ENCODE measurements around the gene ZMYM4.
"Not testable (repeated sequence)": the region's sequence is repeated elsewhere in the genome, so short reads cannot be mapped to it uniquely, and the experiment has no call there.

Gene ZMYM4

GRCh38 chr1:35268282-35269200, at the start of gene ZMYM4:
TSS of gene ZMYM4 (plus strand) at chr1:35268709. CDS start at chr1:35269047, 338 bp downstream.
- peak; percentile 79 to 87 for DNase-seq (ENCODE audit: low read depth in 2 of 2)

GRCh38 chr1:35220976-35221375, 47.5 kb upstream of the ZMYM4 start:
- DNase-seq (ENCODE audit: low read depth in 2 of 2): peak in 1 of 2 donors; percentile 2

DNA sequence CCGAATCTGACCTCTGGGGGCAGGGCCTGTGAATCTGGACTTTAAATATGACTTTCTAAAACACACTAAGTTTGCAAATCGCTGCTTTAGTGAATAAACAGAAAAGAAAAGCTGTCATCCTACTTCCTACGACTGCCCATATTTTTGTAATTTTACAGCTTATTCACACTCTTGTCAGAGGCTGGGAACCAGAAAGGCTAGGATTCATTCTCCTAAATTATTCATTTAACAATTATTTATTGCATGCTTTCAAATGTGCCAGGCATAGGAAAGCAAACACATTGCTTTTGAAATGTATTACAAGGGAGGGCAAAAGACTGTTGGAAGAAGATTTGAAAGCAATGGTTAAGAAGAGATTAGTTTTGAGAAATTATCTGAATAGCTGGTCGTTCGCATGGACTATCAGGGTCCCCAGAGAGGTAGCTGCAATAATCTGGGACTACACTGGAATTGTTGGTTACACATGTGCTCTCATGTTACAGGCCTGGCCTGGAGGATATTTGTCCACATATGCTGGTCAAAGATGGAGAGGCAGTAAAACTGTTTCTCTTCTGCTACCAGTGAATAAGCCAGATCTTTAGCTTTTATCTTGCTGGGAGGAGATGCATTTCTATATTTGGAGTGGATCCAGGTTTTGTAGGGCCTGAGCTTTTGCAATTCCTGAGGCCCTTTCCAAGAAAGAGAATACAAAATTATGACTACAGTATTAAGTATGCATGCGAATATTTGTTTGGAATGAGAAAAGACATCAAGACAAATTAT, 46.0 kb upstream of the ZMYM4 start:
- DNase-seq (ENCODE audit: low read depth in 2 of 2): no peak

- DNase-seq (ENCODE audit: low read depth in 2 of 2): no peak
These were observed 45.4 kb upstream of the ZMYM4 start for GRCh38 chr1:35223084-35223630.

DNA sequence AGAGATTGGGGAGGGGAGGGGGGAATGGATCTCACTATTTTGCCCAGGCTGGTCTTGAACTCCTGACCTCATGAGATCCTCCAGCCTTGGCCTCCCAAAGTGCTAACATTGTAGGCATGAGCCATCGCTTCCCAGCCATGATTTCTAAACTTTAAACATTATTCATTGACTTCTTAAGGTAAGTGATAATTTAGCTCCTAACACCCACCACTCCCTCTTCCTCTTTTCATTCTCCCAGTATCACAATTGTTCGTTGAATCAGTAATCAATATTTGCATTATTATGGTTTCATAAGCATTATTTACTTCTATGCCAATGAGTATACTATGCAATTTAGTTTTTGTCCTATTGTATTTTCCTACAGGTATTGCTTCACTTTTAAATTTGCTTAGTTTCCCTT, 42.0 kb upstream of the ZMYM4 start:
- DNase-seq (ENCODE audit: low read depth in 2 of 2): no peak

DNA sequence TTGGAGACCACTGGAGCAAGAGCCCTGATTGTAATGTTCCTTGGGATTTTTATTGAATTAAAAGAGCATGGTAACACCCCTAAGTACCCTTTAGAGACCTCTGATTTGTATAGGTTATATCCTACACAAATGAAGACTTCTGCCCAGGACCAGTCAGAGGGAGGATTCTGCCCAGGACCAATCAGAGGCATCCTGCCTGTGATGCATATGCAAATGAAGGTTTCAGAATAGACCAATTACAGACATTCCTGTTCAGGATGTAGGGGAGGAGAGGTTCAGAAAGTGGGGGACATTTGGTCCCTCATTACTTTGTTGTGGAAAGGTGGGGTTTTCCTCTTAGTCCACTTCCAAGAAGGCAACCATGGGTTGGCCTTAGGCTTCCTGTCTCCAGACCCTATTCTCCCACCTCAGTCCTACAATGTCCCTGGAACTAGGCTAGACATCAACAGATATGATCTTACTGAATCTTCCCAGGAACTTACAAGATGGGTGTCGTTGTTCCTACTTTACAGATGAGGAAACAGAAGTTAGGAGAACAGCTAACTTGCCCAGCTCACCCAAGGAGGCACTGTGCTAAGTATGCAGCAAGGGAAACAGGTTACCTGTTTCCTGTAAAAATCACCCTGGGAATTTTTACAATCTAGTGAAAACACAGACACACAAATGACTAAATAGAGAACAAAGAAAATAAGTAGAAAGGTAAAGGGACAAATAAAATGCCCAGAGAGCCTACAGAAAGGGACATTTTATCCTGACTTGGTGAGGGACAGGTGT, 38.7 kb upstream of the ZMYM4 start:
- no peak for DNase-seq (ENCODE audit: low read depth in 2 of 2)

DNA sequence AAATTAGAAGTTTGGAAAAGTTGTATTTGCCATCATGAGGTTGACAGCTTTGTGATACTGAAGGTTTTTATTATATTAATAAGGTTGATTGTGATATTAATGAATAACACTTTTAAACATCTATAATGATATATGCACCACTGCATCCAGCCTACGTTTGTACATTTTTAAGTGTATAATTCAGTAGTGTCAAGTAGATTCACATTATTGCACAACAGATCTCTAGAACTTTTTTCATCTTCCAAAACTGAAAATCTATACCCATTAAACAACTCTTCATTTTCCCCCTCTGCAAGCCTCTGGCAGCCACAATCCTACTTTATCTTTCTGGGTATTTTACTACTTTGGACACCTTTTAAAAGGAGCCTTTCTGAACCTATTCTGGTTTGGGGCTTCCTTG, 37.2 kb upstream of the ZMYM4 start:
- no peak for DNase-seq (ENCODE audit: low read depth in 2 of 2)

GRCh38 chr1:35236772-35237171, 31.7 kb upstream of the ZMYM4 start:
- not testable (repeated sequence) for DNase-seq (ENCODE audit: low read depth in 2 of 2)

GRCh38 chr1:35243691-35244090, 24.8 kb upstream of the ZMYM4 start:
- DNase-seq (ENCODE audit: low read depth in 2 of 2): no peak

- DNase-seq (ENCODE audit: low read depth in 2 of 2): no peak
These were observed 21.3 kb upstream of the ZMYM4 start for GRCh38 chr1:35247256-35247655.

- DNase-seq (ENCODE audit: low read depth in 2 of 2): no peak
These were observed 14.6 kb upstream of the ZMYM4 start for GRCh38 chr1:35253941-35254340.

- DNase-seq (ENCODE audit: low read depth in 2 of 2): no peak
These were observed 13.2 kb upstream of the ZMYM4 start for GRCh38 chr1:35255276-35255675.

- no peak for DNase-seq (ENCODE audit: low read depth in 2 of 2)
These were observed 8.9 kb upstream of the ZMYM4 start for GRCh38 chr1:35259561-35259960.

- no peak for DNase-seq (ENCODE audit: low read depth in 2 of 2)
These were observed 6.9 kb upstream of the ZMYM4 start for GRCh38 chr1:35261412-35262120.

- no peak for DNase-seq (ENCODE audit: low read depth in 2 of 2)
These were observed 4.5 kb upstream of the ZMYM4 start for GRCh38 chr1:35264035-35264434.

DNA sequence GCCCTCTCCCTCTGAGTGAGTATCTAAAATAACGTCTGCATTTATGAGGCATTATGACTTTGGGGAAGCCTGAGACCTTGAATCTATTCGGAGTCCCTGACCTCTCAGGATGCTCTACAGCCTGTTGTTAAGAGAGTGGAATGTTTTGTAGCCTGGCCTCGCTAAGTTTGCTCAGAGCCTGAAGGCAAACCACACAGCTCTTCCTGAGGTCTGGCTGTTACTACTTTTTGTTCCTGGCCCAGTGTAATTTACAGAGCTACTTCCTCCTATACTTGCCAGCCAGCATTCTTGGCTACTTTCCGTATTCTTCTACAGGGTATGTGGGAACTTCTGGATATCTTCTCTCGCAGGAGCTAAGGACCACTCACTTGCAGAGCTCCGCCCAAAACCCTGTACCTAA, 3.6 kb upstream of the ZMYM4 start:
- no peak for DNase-seq (ENCODE audit: low read depth in 2 of 2)

DNA sequence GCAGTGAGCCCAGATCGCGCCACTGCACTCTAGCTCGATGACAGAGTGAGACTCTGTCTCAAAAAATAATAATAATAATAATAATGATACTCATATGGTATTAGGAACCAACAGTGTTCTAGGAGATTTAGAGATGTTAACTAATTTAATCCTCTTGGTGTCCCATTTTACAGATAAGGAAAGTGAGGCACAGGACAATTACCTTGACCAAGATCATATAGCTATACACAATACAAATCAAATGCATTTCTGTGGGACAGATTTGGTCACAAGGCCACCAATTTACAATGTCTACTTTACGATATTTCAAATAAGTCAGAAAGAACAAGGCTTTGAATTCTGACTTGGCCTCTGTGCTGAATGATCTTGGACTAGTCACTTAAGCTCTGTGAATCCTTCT, 2.2 kb upstream of the ZMYM4 start:
- no peak for DNase-seq (ENCODE audit: low read depth in 2 of 2)

DNA sequence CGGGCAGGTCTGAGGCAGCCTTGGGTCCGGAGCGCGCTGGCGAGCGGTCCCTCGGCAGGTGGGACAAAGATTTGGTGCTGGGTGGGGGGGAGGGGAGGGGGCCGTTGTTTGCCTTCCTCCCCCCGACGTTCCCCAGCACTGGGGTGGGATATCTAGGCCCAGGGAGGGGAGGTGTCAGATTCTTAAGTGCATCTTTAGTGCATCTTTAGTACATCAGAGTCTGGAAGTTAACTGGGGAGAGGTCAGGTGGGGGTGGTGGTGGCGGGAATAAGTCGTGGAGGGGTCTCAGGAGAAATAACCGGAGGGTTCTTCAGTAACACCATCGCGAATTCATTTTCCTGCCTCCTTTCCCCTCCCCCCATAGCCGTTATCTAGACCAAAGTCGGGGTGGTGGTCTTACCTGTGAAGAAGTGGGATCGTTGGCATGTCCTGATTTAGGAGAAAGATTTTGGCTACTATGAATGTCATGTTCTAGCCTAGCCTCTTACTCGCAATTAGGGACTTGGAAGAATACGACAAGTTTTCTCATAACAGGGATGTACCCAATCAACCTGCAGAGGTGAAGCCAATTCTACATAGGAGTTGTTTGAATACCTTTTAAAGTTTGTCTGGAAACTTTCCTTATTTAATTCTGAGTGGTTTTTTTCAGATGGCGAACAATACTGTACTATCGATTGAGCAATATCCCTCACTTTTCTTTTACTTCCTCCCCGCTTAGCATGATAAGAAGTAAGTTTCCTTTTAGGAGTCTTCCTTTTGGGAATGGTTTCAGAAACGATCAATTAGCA, 886 bp downstream of the ZMYM4 start:
- no peak for DNase-seq (ENCODE audit: low read depth in 2 of 2)

DNA sequence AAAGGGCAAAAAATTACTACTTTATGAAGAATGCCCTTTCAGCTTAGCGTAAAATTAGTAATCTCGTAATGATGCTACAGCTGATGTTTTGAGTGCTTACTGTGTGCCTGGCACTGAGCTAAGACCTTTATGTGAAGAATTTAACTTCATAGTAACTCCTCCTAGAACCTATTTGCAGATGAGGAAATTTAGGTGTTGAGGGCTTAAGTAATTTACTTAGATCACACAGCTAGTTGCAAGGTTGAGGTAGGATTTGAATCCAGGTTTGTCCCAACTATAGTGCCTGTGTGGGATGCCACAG, 1.4 kb downstream of the ZMYM4 start:
- no peak for DNase-seq (ENCODE audit: low read depth in 2 of 2)

DNA sequence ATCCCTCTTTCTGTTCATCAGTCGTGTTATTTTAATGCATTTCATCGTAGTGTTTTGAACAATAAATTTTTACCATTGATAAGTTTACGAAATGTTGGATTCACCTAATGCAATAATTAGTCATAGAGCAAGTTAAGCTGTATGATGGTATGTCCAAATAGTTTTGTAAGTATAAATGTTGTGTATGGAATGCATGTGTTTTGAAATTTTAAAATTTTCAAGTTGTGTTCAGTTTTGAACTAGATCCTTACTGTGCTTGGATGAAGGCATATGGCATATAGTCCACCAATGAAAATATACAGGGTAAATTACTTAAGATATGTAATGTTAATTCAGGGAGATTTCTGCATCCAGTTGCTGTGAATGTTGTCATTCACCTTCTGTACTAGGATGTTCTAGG, 2.3 kb downstream of the ZMYM4 start:
- no peak for DNase-seq (ENCODE audit: low read depth in 2 of 2)

- DNase-seq (ENCODE audit: low read depth in 2 of 2): no peak
These were observed 5.7 kb downstream of the ZMYM4 start for GRCh38 chr1:35274197-35274596.
